Measurements from ENCODE around the gene DDRGK1. TPM values are rescaled to one million over a fixed set of nuclear protein-coding genes. Genes with fewer than 3 reads are reported as not detected.
"Not testable (repeated sequence)": the region's sequence is repeated elsewhere in the genome, so short reads cannot be mapped to it uniquely, and the experiment has no call there.

DDRGK1 gene
- total and polyA plus RNA-seq, 4 donors, result 23.0 to 79.0 (median 63.2) TPM

DNA sequence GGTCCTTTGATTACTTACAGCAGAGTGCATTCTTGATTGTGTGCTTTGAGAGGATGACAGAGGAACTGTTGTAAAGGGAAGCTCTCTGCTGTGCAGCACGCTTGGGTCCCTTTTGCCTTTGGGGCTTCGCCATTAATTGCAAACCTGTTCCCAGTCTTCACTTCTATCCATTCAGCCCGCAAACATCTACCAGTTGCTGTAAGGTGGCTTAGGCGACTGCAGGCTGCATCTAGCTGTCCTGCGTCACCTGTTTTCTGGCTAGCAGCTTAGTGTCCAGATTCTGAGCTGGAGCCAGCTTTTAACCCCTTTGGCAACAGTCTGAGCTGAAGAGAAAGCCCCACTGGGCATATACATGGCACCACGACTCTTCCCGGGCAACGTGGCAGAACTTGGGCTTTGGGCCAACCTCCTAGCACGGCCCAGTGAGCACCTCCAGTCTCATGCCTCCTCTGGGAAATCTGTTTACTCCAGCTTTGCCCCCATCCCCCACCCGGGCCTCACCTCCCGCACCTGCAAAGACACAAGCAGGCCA, 42.3 kb downstream of the DDRGK1 start:
- H3K27me3 ChIP-seq (ENCODE audit: control insufficient read depth, insufficient read depth, low read length), result no peaks in the 10 kb centered on the region
- WGBS (ENCODE audit: insufficient coverage), result 36% methylated on average over 10 of the region's 11 CpGs
- peak in 2 of 6 donors; percentile 44 to 53 for DNase-seq (ENCODE audit: low read depth in 4 of 6, low spot score in 6 of 6)
- no peak overlapping the region for H3K27ac ChIP-seq (ENCODE audit: low read depth, low read length)
- H3K4me3 ChIP-seq (ENCODE audit: low read depth, low read length), result no peak overlapping the region
- peaks cover 47% of the 10 kb centered on the region for H3K36me3 ChIP-seq (ENCODE audit: control insufficient read depth, insufficient read depth, low read length)
- H3K9me3 ChIP-seq (ENCODE audit: control insufficient read depth, insufficient read depth, low read length), result no peaks in the 10 kb centered on the region
- peaks cover 39% of the 10 kb centered on the region for H3K4me1 ChIP-seq (ENCODE audit: control insufficient read depth, insufficient read depth, low read length)

DNA sequence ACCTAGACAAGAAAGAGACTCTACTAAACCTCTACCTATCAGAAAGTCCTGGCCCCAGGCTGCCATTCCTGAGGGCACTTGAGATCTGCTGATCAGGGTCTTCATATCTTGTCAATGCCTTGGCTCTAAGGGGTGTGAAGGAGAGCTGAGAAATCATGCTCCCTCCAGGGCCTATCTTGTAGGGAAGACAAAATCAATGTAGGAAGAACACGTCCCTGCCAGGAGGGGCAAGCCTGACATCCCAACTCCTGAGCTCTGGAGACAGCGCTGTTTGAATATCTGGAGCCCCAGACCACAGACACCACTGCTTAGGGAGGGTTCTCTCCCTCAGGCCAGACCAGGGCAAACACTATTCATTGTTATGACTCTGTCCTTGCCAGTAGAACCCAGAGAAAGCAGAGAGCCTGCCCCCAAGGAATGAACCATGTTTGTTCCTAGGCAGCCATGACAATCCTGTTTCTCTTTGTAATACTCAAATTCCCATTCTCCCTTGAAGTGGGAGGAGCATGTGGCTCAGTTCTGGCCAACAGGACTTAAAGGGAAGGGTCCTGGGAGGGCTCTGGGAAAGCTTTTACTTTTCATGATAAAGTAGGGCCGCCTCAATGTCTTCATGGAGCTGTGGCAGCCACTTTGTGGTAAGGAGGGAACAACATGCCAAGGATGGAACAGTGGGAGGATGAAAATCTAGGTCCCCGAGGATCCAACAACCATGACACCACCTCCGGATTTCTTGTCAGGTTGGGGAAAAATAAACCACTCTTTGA, 43.0 kb downstream of the DDRGK1 start:
- no peaks in the 10 kb centered on the region for H3K27me3 ChIP-seq (ENCODE audit: control insufficient read depth, insufficient read depth, low read length)
- H3K36me3 ChIP-seq (ENCODE audit: control insufficient read depth, insufficient read depth, low read length), result peaks cover 40% of the 10 kb centered on the region
- WGBS (ENCODE audit: insufficient coverage), result 81% methylated on average over 2 of the region's 5 CpGs
- peaks cover 39% of the 10 kb centered on the region for H3K4me1 ChIP-seq (ENCODE audit: control insufficient read depth, insufficient read depth, low read length)
- no peak for DNase-seq (ENCODE audit: low read depth in 4 of 6, low spot score in 6 of 6)
- no peaks in the 10 kb centered on the region for H3K9me3 ChIP-seq (ENCODE audit: control insufficient read depth, insufficient read depth, low read length)
- no peak overlapping the region for H3K27ac ChIP-seq (ENCODE audit: low read depth, low read length)
- no peak overlapping the region for H3K4me3 ChIP-seq (ENCODE audit: low read depth, low read length)

DNA sequence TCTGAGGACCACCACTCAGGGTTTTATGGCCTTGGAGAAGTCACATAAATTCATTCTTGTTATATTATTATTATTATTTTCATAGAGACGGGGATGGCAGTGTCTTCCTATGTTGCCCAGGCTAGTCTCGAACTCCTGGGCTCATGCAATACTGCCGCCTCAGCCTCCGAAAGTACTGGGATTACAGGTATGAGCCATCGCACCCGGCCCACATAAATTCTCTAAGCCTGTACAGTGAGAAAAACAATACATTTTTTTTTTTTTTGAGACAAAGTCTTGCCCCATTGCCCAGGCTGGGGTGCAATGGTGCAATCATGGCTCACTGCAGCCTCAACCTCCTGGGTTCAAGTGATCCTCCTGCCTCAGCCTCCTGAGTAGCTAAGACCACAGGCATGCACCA, 44.1 kb downstream of the DDRGK1 start:
- H3K27ac ChIP-seq (ENCODE audit: low read depth, low read length), result no peak overlapping the region
- no peaks in the 10 kb centered on the region for H3K27me3 ChIP-seq (ENCODE audit: control insufficient read depth, insufficient read depth, low read length)
- H3K9me3 ChIP-seq (ENCODE audit: control insufficient read depth, insufficient read depth, low read length), result no peaks in the 10 kb centered on the region
- H3K36me3 ChIP-seq (ENCODE audit: control insufficient read depth, insufficient read depth, low read length), result peaks cover 29% of the 10 kb centered on the region
- no peak overlapping the region for H3K4me3 ChIP-seq (ENCODE audit: low read depth, low read length)
- peaks cover 32% of the 10 kb centered on the region for H3K4me1 ChIP-seq (ENCODE audit: control insufficient read depth, insufficient read depth, low read length)
- no peak for DNase-seq (ENCODE audit: low read depth in 4 of 6, low spot score in 6 of 6)
- WGBS (ENCODE audit: insufficient coverage), result 100% methylated on average over 5 of the region's 6 CpGs

DNA sequence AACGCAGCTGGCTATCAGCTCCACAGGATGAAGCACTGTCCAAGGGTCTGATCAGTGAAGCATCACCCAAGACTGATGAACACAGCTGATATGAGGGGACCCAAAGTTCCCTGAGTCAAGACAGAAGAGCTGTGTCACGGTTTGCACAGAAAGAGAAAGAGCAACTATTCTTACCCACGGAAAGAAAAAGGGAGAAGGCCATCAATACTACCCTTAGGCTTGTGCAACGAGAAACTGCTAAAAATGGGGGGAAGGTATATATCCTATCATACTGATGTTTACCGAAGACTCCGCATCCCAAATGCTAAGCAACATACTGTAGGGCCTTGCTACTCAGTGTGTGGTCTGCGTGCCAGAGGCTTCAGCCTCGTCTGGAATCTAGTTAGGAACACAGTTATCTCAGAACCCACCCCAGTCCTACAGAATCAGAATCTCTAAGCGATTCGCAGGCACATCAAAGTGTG, 45.5 kb downstream of the DDRGK1 start:
- WGBS (ENCODE audit: insufficient coverage), result 0% methylated on average over 7 of the region's 10 CpGs
- Histone ChIP-seq H3K27ac (ENCODE audit: low read depth, low read length) (peak overlapping the region; percentile 69), H3K4me3 (ENCODE audit: low read depth, low read length) (peak overlapping the region; percentile 84), H3K36me3 (ENCODE audit: control insufficient read depth, insufficient read depth, low read length) (peaks cover 15% of the 10 kb centered on the region), H3K27me3 (ENCODE audit: control insufficient read depth, insufficient read depth, low read length) (no peaks in the 10 kb centered on the region), H3K4me1 (ENCODE audit: control insufficient read depth, insufficient read depth, low read length) (peaks cover 27% of the 10 kb centered on the region), H3K9me3 (ENCODE audit: control insufficient read depth, insufficient read depth, low read length) (no peaks in the 10 kb centered on the region)
- no peak for DNase-seq (ENCODE audit: low read depth in 4 of 6, low spot score in 6 of 6)

- H3K4me1 ChIP-seq (ENCODE audit: control insufficient read depth, insufficient read depth, low read length), result peaks cover 23% of the 10 kb centered on the region
- WGBS (ENCODE audit: insufficient coverage), result no CpG with 5 or more reads among the region's 11 CpGs
- no peak overlapping the region for H3K27ac ChIP-seq (ENCODE audit: low read depth, low read length)
- peaks cover 5% of the 10 kb centered on the region for H3K36me3 ChIP-seq (ENCODE audit: control insufficient read depth, insufficient read depth, low read length)
- H3K9me3 ChIP-seq (ENCODE audit: control insufficient read depth, insufficient read depth, low read length), result no peaks in the 10 kb centered on the region
- no peak for DNase-seq (ENCODE audit: low read depth in 4 of 6, low spot score in 6 of 6)
- no peak overlapping the region for H3K4me3 ChIP-seq (ENCODE audit: low read depth, low read length)
- H3K27me3 ChIP-seq (ENCODE audit: control insufficient read depth, insufficient read depth, low read length), result no peaks in the 10 kb centered on the region
Observed at GRCh38 chr20:3157817-3158216, 46.7 kb downstream of the DDRGK1 start.

DNA sequence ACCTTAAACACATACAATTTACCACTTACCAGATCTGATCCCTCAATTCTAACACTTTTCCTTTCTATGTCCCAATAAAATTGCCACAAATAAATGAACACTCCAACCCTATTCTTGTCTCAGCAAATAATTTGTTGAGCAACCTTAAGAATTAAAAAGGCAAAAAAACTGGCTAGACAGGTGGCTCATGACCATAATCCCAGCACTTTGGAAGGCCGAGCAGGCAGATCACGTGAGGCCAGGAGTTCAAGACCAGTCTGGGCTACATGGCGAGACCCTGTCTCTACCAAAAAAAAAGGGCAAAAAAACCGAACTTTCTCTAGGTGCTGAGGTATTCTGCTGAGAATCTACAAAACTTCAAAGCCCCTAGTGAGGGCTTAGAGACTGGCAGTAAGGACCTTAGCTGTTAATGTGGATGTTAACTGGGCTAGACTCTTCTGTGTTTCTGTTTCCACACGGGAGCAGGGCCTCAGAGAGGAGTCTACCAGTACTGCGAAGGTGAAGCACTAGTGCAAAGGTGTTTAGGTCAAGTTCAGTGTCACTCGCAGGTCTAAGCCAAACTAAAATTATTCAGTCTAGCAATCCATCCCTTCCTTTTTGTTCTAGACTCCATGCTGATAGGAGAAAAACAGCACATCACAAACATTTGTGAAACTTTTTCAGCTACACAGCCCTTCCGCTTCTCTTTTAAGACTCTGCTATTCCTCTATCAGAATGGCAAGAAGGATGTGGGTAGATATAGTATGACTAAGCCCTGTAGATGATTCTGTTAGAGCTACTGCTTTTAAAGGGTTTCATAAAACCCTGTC, 47.5 kb downstream of the DDRGK1 start:
- Histone ChIP-seq H3K27me3 (ENCODE audit: control insufficient read depth, insufficient read depth, low read length) (no peaks in the 10 kb centered on the region), H3K4me3 (ENCODE audit: low read depth, low read length) (no peak overlapping the region), H3K4me1 (ENCODE audit: control insufficient read depth, insufficient read depth, low read length) (peaks cover 19% of the 10 kb centered on the region), H3K36me3 (ENCODE audit: control insufficient read depth, insufficient read depth, low read length) (peaks cover 8% of the 10 kb centered on the region), H3K27ac (ENCODE audit: low read depth, low read length) (no peak overlapping the region), H3K9me3 (ENCODE audit: control insufficient read depth, insufficient read depth, low read length) (no peaks in the 10 kb centered on the region)
- 93% methylated on average over 5 of the region's 8 CpGs for whole genome bisulfite sequencing (ENCODE audit: insufficient coverage)
- DNase-seq (ENCODE audit: low read depth in 4 of 6, low spot score in 6 of 6), result no peak

DNA sequence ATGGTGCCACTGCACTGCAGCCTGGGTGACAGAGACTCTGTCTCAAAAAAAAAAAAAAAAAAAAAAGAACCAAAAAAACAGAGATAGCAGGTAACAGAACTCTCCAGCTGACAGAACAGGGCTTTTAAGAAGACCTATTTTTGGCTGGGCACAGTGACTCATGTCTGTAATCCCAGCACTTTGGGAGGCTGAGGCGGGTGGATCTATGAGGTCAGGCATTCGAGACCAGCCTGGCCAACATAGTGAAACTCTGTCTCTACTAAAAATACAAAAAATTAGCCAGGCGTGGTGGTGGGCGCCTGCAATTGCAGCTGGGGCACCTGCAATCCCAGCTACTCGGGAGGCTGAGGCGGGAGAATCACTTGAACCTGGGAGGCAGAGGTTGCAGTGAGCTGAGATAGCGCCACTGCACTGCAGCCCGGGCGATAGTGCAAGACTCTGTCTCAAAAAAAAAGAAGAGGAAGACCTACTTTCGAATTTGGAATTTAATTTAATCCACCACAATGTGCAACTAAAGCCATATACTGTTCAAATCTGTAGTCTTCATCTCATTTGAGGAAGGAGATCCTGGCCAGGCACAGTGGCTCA, 52.3 kb downstream of the DDRGK1 start:
- DNase-seq (ENCODE audit: low read depth in 4 of 6, low spot score in 6 of 6); H3K27ac ChIP-seq (ENCODE audit: low read depth, low read length); H3K4me1 ChIP-seq (ENCODE audit: control insufficient read depth, insufficient read depth, low read length); H3K9me3 ChIP-seq (ENCODE audit: control insufficient read depth, insufficient read depth, low read length); H3K27me3 ChIP-seq (ENCODE audit: control insufficient read depth, insufficient read depth, low read length); H3K4me3 ChIP-seq (ENCODE audit: low read depth, low read length): not testable (repeated sequence)
- peaks cover 15% of the 10 kb centered on the region for H3K36me3 ChIP-seq (ENCODE audit: control insufficient read depth, insufficient read depth, low read length)
- 96% methylated on average over 8 of the region's 10 CpGs for WGBS (ENCODE audit: insufficient coverage)

DNA sequence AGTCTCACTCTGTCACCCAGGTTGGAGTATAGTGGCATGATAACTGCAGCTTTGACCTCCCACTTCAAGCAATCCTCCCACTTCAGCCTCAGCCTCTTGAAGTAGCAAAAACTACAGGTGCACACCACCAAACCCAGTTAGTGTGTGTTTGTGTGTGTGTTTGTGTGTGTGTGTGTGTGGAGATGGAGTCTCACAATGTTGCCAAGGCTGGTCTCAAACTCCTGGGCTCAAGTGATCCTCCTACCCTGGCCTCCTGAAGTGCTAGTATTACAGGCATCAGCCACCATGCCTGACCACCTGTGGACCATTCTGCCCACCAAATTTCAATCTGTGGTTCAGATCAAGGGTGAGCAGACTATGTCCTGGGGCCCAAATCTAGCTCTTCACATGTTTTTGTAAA, 53.6 kb downstream of the DDRGK1 start:
- no peaks in the 10 kb centered on the region for H3K9me3 ChIP-seq (ENCODE audit: control insufficient read depth, insufficient read depth, low read length)
- H3K4me1 ChIP-seq (ENCODE audit: control insufficient read depth, insufficient read depth, low read length), result no peaks in the 10 kb centered on the region
- H3K4me3 ChIP-seq (ENCODE audit: low read depth, low read length), result no peak overlapping the region
- H3K36me3 ChIP-seq (ENCODE audit: control insufficient read depth, insufficient read depth, low read length), result peaks cover 20% of the 10 kb centered on the region
- no peaks in the 10 kb centered on the region for H3K27me3 ChIP-seq (ENCODE audit: control insufficient read depth, insufficient read depth, low read length)
- no peak for DNase-seq (ENCODE audit: low read depth in 4 of 6, low spot score in 6 of 6)
- no peak overlapping the region for H3K27ac ChIP-seq (ENCODE audit: low read depth, low read length)

- 78% methylated on average over 10 of the region's 10 CpGs for WGBS (ENCODE audit: insufficient coverage)
- H3K9me3 ChIP-seq (ENCODE audit: control insufficient read depth, insufficient read depth, low read length), result no peaks in the 10 kb centered on the region
- H3K36me3 ChIP-seq (ENCODE audit: control insufficient read depth, insufficient read depth, low read length), result peaks cover 20% of the 10 kb centered on the region
- H3K27ac ChIP-seq (ENCODE audit: low read depth, low read length), result no peak overlapping the region
- no peaks in the 10 kb centered on the region for H3K27me3 ChIP-seq (ENCODE audit: control insufficient read depth, insufficient read depth, low read length)
- H3K4me3 ChIP-seq (ENCODE audit: low read depth, low read length), result no peak overlapping the region
- DNase-seq (ENCODE audit: low read depth in 4 of 6, low spot score in 6 of 6), result no peak
- H3K4me1 ChIP-seq (ENCODE audit: control insufficient read depth, insufficient read depth, low read length), result no peaks in the 10 kb centered on the region
Observed at GRCh38 chr20:3146732-3147341, 57.6 kb downstream of the DDRGK1 start.

Data from spinal cord (tissue), 10 donors.